ENCODE data around the gene ZNF48. TPM values are rescaled to one million over a fixed set of nuclear protein-coding genes. Genes with fewer than 3 reads are reported as not detected.
A peak's percentile ranks its signal among the peaks of the same experiment; 100 is the strongest.

Gene ZNF48
- total RNA-seq, 2 donors from 2014 or later: 5.4 to 6.4 TPM

DNA sequence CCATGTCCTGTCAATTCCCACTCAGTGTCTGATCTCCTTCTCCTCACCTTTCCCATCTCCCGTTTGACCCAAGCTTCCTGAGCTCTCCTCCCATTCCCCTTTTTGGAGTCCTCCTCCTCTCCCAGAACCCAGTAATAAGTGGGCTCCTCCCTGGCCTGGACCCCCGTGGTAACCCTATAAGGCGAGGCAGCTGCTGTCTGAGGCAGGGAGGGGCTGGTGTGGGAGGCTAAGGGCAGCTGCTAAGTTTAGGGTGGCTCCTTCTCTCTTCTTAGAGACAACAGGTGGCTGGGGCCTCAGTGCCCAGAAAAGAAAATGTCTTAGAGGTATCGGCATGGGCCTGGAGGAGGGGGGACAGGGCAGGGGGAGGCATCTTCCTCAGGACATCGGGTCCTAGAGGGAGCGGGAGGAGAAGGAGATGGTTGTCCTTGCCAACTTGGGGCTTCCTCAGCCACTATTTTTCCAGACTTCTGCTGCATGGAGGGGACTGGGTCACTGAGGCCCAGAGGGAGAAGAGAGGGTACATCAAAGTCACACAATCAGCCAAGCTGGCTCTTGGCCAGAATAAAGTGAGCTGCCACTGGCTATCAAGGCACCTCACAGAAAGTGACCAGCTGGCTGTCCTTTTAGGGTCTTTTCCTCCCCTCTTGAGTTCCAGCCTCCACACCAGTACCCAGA, 23.0 kb upstream of the ZNF48 start:
- intact Hi-C loops (cut with DNase I): loop anchor here in 1 of 2 donors (5.0 kb wide), 1 partner anchor 35 kb away; the partner anchor contains the start of gene ZNF771
- ATAC-seq (no peak), DNase-seq (no peak)

- ATAC-seq (no peak), DNase-seq (no peak)
- intact Hi-C loops (cut with DNase I): loop anchor here in 1 of 2 donors (5.0 kb wide), 1 partner anchor 35 kb away; the partner anchor contains the start of gene ZNF771
These were observed 22.5 kb upstream of the ZNF48 start for GRCh38 chr16:30372725-30373124.

- ATAC-seq (no peak), DNase-seq (no peak)
- intact Hi-C loops (cut with DNase I): loop anchor here in 1 of 2 donors (5.0 kb wide), 1 partner anchor 33 kb away; the partner anchor contains the start of gene ZNF771
These were observed 20.7 kb upstream of the ZNF48 start, which contains the start of gene MYL11 for GRCh38 chr16:30374538-30374937. Gene MYL11 (plus strand): TSS chr16:30374802. CDS start chr16:30374858, 56 bp downstream.

GRCh38 chr16:30375864-30376263, 19.4 kb upstream of the ZNF48 start:
- DNase-seq: no peak
- intact Hi-C loops (cut with DNase I): no loop called here
- no peak for ATAC-seq

DNA sequence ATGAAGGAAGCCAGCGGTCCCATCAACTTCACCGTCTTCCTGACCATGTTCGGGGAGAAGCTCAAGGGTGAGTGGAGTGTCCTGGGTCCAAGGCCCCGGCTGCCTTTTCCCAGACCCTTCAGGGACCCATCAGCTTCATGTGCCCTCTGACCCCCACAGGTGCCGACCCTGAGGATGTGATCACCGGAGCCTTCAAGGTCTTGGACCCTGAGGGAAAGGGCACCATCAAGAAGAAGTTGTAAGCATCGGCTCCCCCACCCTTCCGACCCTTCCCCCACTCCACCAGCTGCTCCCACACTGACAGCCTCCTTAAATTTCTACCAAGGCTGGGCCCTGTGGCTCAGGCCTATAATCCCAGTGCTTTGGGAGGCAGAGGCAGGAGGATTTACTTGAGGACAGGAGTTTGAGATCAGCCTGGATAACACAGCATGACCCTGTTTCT, 18.7 kb upstream of the ZNF48 start:
- ATAC-seq: no peak
- DNase-seq: no peak
- intact Hi-C loops (cut with DNase I): no loop called here

- DNase-seq (no peak), ATAC-seq (no peak)
- intact Hi-C loops (cut with DNase I): no loop called here
These were observed 18.0 kb upstream of the ZNF48 start for GRCh38 chr16:30377050-30377811.

- intact Hi-C loops (cut with DNase I): no loop called here
- DNase-seq (peak; percentile 97), ATAC-seq (peak; percentile 77 to 78)
These were observed 17.4 kb upstream of the ZNF48 start for GRCh38 chr16:30377812-30378235.

- ATAC-seq (peak; percentile 97), DNase-seq (peak; percentile 99)
- intact Hi-C loops (cut with DNase I): no loop called here
These were observed 16.7 kb upstream of the ZNF48 start for GRCh38 chr16:30378236-30379157.

GRCh38 chr16:30379158-30379783, 15.9 kb upstream of the ZNF48 start:
- ATAC-seq (no peak), DNase-seq (no peak)
- intact Hi-C loops (cut with DNase I): no loop called here

DNA sequence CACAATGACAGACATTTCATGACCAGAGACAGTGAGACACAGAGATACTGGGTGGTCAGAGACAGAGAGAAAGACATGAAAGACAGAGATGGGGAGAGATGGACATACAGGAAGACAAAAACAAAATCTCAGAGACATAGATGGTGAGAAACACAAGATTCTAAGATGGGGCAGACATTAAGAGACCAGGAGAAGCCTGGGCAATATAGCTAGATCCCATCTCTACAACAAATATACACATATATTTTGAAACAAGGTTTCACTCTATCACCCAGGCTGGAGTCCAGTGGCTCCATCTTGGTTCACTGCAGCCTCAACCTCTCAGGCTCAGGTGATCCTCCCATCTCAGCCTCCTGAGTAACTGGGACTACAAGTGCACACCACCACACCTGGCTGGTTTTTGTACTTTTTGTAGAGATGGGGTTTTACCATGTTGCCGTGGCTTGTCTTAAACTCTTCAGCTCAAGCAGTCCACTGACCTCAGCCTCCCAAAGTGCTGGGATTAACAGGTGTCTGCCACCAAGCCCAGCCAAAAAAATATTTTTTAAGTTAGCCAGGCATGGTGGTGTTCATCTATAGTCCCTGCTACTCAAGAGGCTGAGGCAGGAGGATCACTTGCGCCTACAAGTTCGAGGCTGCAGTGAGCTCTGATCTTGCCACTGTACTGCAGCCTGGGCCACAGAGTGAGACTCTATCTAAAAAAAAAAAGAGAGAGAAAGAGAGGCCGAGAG, 15.0 kb upstream of the ZNF48 start:
- intact Hi-C loops (cut with DNase I): no loop called here
- no peak for ATAC-seq
- DNase-seq: no peak

- ATAC-seq: no peak
- no peak for DNase-seq
- intact Hi-C loops (cut with DNase I): no loop called here
These were observed 14.4 kb upstream of the ZNF48 start for GRCh38 chr16:30380803-30381208.

GRCh38 chr16:30381291-30382041, 13.8 kb upstream of the ZNF48 start:
- ATAC-seq (no peak), DNase-seq (no peak)
- intact Hi-C loops (cut with DNase I): no loop called here

- intact Hi-C loops (cut with DNase I): no loop called here
- no peak for ATAC-seq
- DNase-seq: no peak
These were observed 12.9 kb upstream of the ZNF48 start, which contains the start of gene SEPTIN1 for GRCh38 chr16:30382111-30382881. Gene SEPTIN1 (minus strand): TSS chr16:30382561. CDS start chr16:30382542, 19 bp downstream.

- intact Hi-C loops (cut with DNase I): no loop called here
- no peak for ATAC-seq
- DNase-seq: no peak
These were observed 11.7 kb upstream of the ZNF48 start for GRCh38 chr16:30383521-30383920.

- intact Hi-C loops (cut with DNase I): no loop called here
- DNase-seq (peak; percentile 52), ATAC-seq (peak; percentile 25 to 62)
These were observed 547 bp upstream of the ZNF48 start for GRCh38 chr16:30394592-30395154.

GRCh38 chr16:30395992-30396585, 869 bp downstream of the ZNF48 start:
- intact Hi-C loops (cut with DNase I): no loop called here

More at GRCh38 chr16:30395992-30396585, 869 bp downstream of the ZNF48 start:
- ATAC-seq (no peak), DNase-seq (no peak)
